ENCODE measurements around the gene PDIA5.

Gene PDIA5

GRCh38 chr3:123201557-123202427 lies 135.0 kb downstream of the PDIA5 start, which contains the start of gene SEC22A:
SEC22A (plus strand) TSS chr3:123201943; CDS start chr3:123209218, 7,275 bp downstream.
- TF ChIP-seq CTCF (IDR thresholded peaks at IDR 0.05; ENCODE audit: control insufficient read depth, insufficient read depth, low read depth, low read length, missing control alignments), result no peak

GRCh38 chr3:123202451-123202850 lies 135.6 kb downstream of the PDIA5 start:
- TF ChIP-seq CTCF (IDR thresholded peaks at IDR 0.05; ENCODE audit: control insufficient read depth, insufficient read depth, low read depth, low read length, missing control alignments), result no peak
- peak overlapping the region; percentile 100 for H3K4me3 ChIP-seq (ENCODE audit: control insufficient read depth, low read depth, low read length)
- DNase-seq (ENCODE audit: low read depth), result no peak

More at GRCh38 chr3:123201557-123202427, 135.0 kb downstream of the PDIA5 start, which contains the start of gene SEC22A:
- H3K4me3 ChIP-seq (ENCODE audit: control insufficient read depth, low read depth, low read length), result peak within 1 kb of the TSS; percentile 100
- peak; percentile 51 for DNase-seq (ENCODE audit: low read depth)

Measured in AG09309 (cell line).